GM19397 (cell line): Measurements from ENCODE around the gene NT5C3B.

Experiments used
- ATAC-seq: cut with Tn5 transposase; IDR thresholded peaks from one replicate; pipeline ENCODE4 v1.9.1; 2021; ENCODE audit warnings: mild to moderate bottlenecking, moderate library complexity; ENCODE audit not compliant: unreplicated experiment

The NT5C3B gene

GRCh38 chr17:41811549-41812380, 24.3 kb downstream of the NT5C3B start, which contains the start of gene P3H4:
Gene P3H4 (minus strand): TSS chr17:41811949. CDS start chr17:41811915, 34 bp downstream.
- peak; percentile 65 for ATAC-seq

GRCh38 chr17:41810659-41811548, 25.1 kb downstream of the NT5C3B start:
- ATAC-seq, result no peak

GRCh38 chr17:41806685-41807445, 29.2 kb downstream of the NT5C3B start:
- ATAC-seq, result no peak

GRCh38 chr17:41803049-41804020, 32.7 kb downstream of the NT5C3B start:
- ATAC-seq, result no peak

- ATAC-seq, result no peak
Measured at GRCh38 chr17:41801374-41802271, 34.4 kb downstream of the NT5C3B start.

- ATAC-seq, result no peak
Measured at GRCh38 chr17:41800601-41801373, 35.2 kb downstream of the NT5C3B start.

- ATAC-seq, result no peak
Measured at GRCh38 chr17:41799366-41799765, 36.7 kb downstream of the NT5C3B start.

- no peak for ATAC-seq
Measured at GRCh38 chr17:41797377-41797776, 38.7 kb downstream of the NT5C3B start.

GRCh38 chr17:41796121-41796895, 39.7 kb downstream of the NT5C3B start:
- no peak for ATAC-seq

- ATAC-seq, result no peak
Measured at GRCh38 chr17:41794540-41794975, 41.5 kb downstream of the NT5C3B start.

GRCh38 chr17:41793784-41794539, 42.1 kb downstream of the NT5C3B start:
- no peak for ATAC-seq

GRCh38 chr17:41792845-41793783, 42.9 kb downstream of the NT5C3B start:
- no peak for ATAC-seq

GRCh38 chr17:41787021-41787418, 49.0 kb downstream of the NT5C3B start:
- no peak for ATAC-seq

- ATAC-seq, result peak; percentile 65
Measured at GRCh38 chr17:41786227-41787020, 49.6 kb downstream of the NT5C3B start, which contains the start of gene JUP. Gene JUP (minus strand): TSS chr17:41786711. CDS start chr17:41771854, 14,857 bp downstream.

GRCh38 chr17:41785859-41786226, 50.2 kb downstream of the NT5C3B start:
- ATAC-seq, result no peak
